Naive thymus-derived CD4-positive, alpha-beta T cell (primary cell): Measurements from ENCODE around the gene RAET1G. TPM values are rescaled to one million over a fixed set of nuclear protein-coding genes. Genes with fewer than 3 reads are reported as not detected.

ENCODE experiments used
- ATAC-seq: fragments of 150-1000 bp; cut with Tn5 transposase; 2 replicates; pipeline ENCODE4 v1.10.0; 2021; ENCODE audit warnings: mild to moderate bottlenecking, moderate library complexity
- CTCF ChIA-PET: fragments of 350-600 bp; sonication (Branson Sonifier 250); formaldehyde crosslinking; loops from one replicate; lab custom pipeline; 2021; ENCODE audit warnings: antibody characterized with exemption; lab: Charles Lee
- POLR2A ChIA-PET: fragments of 350-600 bp; sonication (Branson Sonifier 250); formaldehyde crosslinking; loops from one replicate; lab custom pipeline; 2021; ENCODE audit warnings: antibody characterized with exemption, inconsistent platforms; lab: Charles Lee
- DNase-seq, 9 donors: peaks; one replicate each; pipeline versions ENCODE4 v3.0.0 to v3.0.0-alpha.2; 2020 to 2022; ENCODE audit warnings: mixed read lengths in 1 of 9
- H3K27ac ChIP-seq: one replicate; pipeline ENCODE4 v1.7.0; 2013; ENCODE audit warnings: mild to moderate bottlenecking, low read depth, low read length, moderate library complexity
- H3K27me3 ChIP-seq, 2 donors: one replicate each; pipeline ENCODE4 v1.7.0; 2013; ENCODE audit warnings: low read length in 2 of 2, mild to moderate bottlenecking in 2 of 2, moderate library complexity in 2 of 2; ENCODE audit not compliant: control insufficient read depth in 2 of 2, insufficient read depth in 2 of 2
- H3K36me3 ChIP-seq, 3 experiments: 1 replicate in 2 of 3; 2 replicates in 1 of 3; pipeline ENCODE4 v1.7.0; 2013; ENCODE audit warnings: low read length in 3 of 3, mild to moderate bottlenecking in 3 of 3, moderate library complexity in 1 of 3; ENCODE audit not compliant: insufficient read depth in 3 of 3, control insufficient read depth in 2 of 3
- H3K4me1 ChIP-seq, 2 donors: one replicate each; pipeline ENCODE4 v1.7.0; 2013; ENCODE audit warnings: low read length in 2 of 2, mild to moderate bottlenecking in 2 of 2, moderate library complexity in 1 of 2; ENCODE audit not compliant: control insufficient read depth in 2 of 2, insufficient read depth in 2 of 2
- H3K4me3 ChIP-seq: 2 replicates; pipeline ENCODE4 v1.7.0; 2013; ENCODE audit warnings: mild to moderate bottlenecking, low read length
- H3K9me3 ChIP-seq, 3 experiments: 1 replicate in 2 of 3; 2 replicates in 1 of 3; pipeline ENCODE4 v1.7.0; 2013; ENCODE audit warnings: low read length in 3 of 3; ENCODE audit not compliant: control insufficient read depth in 2 of 3
- H3K27ac Mint-ChIP-seq, 9 donors: one replicate each; pipeline ENCODE4 v1.8.0; 2020 to 2022; ENCODE audit warnings: mixed read lengths in 9 of 9, mild to moderate bottlenecking in 8 of 9, moderate library complexity in 5 of 9, inconsistent platforms in 2 of 9
- H3K27me3 Mint-ChIP-seq, 5 donors: one replicate each; pipeline ENCODE4 v1.8.0; 2021 to 2022; ENCODE audit warnings: mixed read lengths in 5 of 5, mild to moderate bottlenecking in 1 of 5
- H3K36me3 Mint-ChIP-seq, 5 donors: one replicate each; pipeline ENCODE4 v1.8.0; 2020 to 2022; ENCODE audit warnings: mixed read lengths in 5 of 5, mild to moderate bottlenecking in 3 of 5, inconsistent platforms in 1 of 5
- H3K4me1 Mint-ChIP-seq, 7 donors: one replicate each; pipeline ENCODE4 v1.8.0; 2020 to 2022; ENCODE audit warnings: mixed read lengths in 7 of 7, mild to moderate bottlenecking in 3 of 7, inconsistent platforms in 1 of 7
- H3K4me3 Mint-ChIP-seq, 10 donors: one replicate each; pipeline ENCODE4 v1.8.0; 2020 to 2022; ENCODE audit warnings: mild to moderate bottlenecking in 10 of 10, mixed read lengths in 10 of 10, moderate library complexity in 6 of 10, inconsistent platforms in 2 of 10
- H3K9me3 Mint-ChIP-seq, 11 donors: one replicate each; pipeline ENCODE4 v1.8.0; 2020 to 2022; ENCODE audit warnings: mixed read lengths in 11 of 11, mild to moderate bottlenecking in 4 of 11, inconsistent platforms in 1 of 11, moderate library complexity in 1 of 11
- intact Hi-C, 2 donors: fragments of 100-400 bp; cut with micrococcal nuclease; formaldehyde crosslinking; loops; one replicate each; pipeline ENCODE4 v1.15.1; 2023
- polyA plus RNA-seq, 2 donors: library from polyadenylated mRNA; unstranded; fragments of 300-500 nt; fragmentation: Illumina TruSeq; gene quantifications; one replicate each; pipeline ENCODE4 v1.2.3, GENCODE V29; 2021
- total RNA-seq, 6 experiments: library from RNA in 5 of 6; stranded (reverse) in 5 of 6; gene quantifications; 1 replicate in 5 of 6; 2 replicates in 1 of 6; pipeline ENCODE4 v1.2.3 and lab custom pipeline; 2021 to 2026

The RAET1G gene
- total and polyA plus RNA-seq, 7 experiments from 2014 or later = not detected

DNA sequence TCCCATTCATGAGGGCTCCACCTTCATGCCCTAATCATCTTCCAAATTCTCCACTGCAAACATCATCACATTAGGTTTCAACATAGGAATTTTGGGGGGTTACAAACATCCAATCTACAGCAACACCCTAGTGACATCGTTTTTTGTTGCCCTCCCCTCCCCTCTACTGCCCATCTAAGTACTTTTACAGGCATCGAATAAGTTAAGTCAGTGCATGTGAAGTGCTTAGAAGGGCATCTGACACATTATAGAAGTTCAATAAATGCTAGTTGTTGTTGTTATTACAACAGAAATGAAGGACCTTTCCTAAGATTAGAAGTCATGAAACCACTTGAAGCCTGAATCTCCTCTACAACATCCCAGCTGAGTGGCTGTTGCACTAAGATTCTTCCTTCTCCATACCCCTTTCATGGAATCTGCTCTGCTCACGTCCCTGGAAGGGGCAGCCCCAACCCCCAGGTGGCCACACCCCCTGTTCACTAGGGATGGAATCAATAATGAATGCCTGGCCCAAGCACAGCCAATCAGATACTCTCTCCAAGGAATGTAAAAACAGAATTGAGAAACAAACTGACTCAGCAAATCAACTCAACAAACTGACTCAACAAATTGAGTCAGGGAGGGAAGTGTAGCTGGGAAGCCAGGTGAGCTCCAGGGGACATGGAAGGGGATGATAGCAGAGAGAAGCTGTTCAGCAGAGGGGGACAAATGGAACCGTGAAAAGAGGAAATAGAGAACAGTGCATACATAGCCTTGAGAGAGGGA is 54.9 kb downstream of the RAET1G start:
- H3K36me3 ChIP-seq = no peaks in the 10 kb centered on the region
- ChIA-PET POLR2A (no interaction called here), CTCF (interaction anchor here (2.5 kb wide), 1 partner anchor 36 kb away, joined by 8 read pairs; no protein-coding TSS in a partner anchor)
- intact Hi-C loops = loop anchor here in 1 of 2 donors (10.0 kb wide), 2 partner anchors 223 to 843 kb away; partner anchors contain the start of gene KATNA1
- H3K4me1 ChIP-seq = peaks cover 1 to 6% of the 10 kb centered on the region in 2 donors
- H3K9me3 ChIP-seq = no peaks in the 10 kb centered on the region
- no peaks in the 10 kb centered on the region for H3K27me3 ChIP-seq
- no peak overlapping the region for H3K27ac ChIP-seq
- DNase-seq = no peak
- H3K27me3 Mint-ChIP-seq = peaks cover 0 to 42% (median 15%) of the 10 kb centered on the region in 5 donors
- H3K4me3 Mint-ChIP-seq = no peak overlapping the region
- H3K27ac Mint-ChIP-seq = no peak overlapping the region
- ATAC-seq = no peak
- H3K36me3 Mint-ChIP-seq = no peaks in the 10 kb centered on the region
- no peak overlapping the region for H3K4me3 ChIP-seq
- peaks cover 0 to 9% (median 2%) of the 10 kb centered on the region in 7 donors for H3K4me1 Mint-ChIP-seq
- H3K9me3 Mint-ChIP-seq = peaks cover 0 to 4% (median 0%) of the 10 kb centered on the region in 11 donors

Other genes with a start within 250 kb of the RAET1G start
- gene LATS1, start 205.0 kb downstream of the RAET1G start, total RNA-seq = 10 to 100 TPM; 33.3 to 49.5 (median 44.6) TPM
- 10 to 100 TPM; 14.2 to 17.7 TPM for gene LATS1, start 205.0 kb downstream of the RAET1G start, polyA plus RNA-seq
- gene NUP43, start 176.6 kb downstream of the RAET1G start, total RNA-seq = 10 to 100 TPM; 14.0 to 70.7 (median 60.2) TPM
- 1 to 10 TPM; 5.1 to 6.6 TPM for gene NUP43, start 176.6 kb downstream of the RAET1G start, polyA plus RNA-seq
- 10 to 100 TPM; 26.6 to 84.9 (median 47.1) TPM for gene PCMT1, start 173.4 kb downstream of the RAET1G start, total RNA-seq
- 100 to 1,000 TPM; 132 to 135 TPM for gene PCMT1, start 173.4 kb downstream of the RAET1G start, polyA plus RNA-seq
- gene LRP11, start 58.8 kb downstream of the RAET1G start, total RNA-seq = 1 to 10 TPM in 4 of 5 experiments, under 1 TPM in 1; 0.88 to 3.7 (median 2.8) TPM
- gene LRP11, start 58.8 kb downstream of the RAET1G start, polyA plus RNA-seq = 1 to 10 TPM in 1 of 2 donors, under 1 TPM in 1; 0.76 to 1.5 TPM
- gene RAET1E, start 25.0 kb downstream of the RAET1G start, total RNA-seq = not detected
- not detected for gene RAET1E, start 25.0 kb downstream of the RAET1G start, polyA plus RNA-seq
- gene ULBP2, start 18.9 kb upstream of the RAET1G start, total RNA-seq = 1 to 10 TPM in 1 of 5 experiments, under 1 TPM in 3, not detected in 1; 0.27 to 1.0 (median 0.65) TPM
- under 1 TPM in 1 of 2 donors, not detected in 1; 0.56 TPM for gene ULBP2, start 18.9 kb upstream of the RAET1G start, polyA plus RNA-seq
- gene ULBP1, start 40.8 kb upstream of the RAET1G start, total RNA-seq = 1 to 10 TPM in 1 of 5 experiments, not detected in 4; 1.4 TPM
- not detected for gene ULBP1, start 40.8 kb upstream of the RAET1G start, polyA plus RNA-seq
- not detected for gene RAET1L, start 102.4 kb upstream of the RAET1G start, total RNA-seq
- gene RAET1L, start 102.4 kb upstream of the RAET1G start, polyA plus RNA-seq = not detected
- 1 to 10 TPM in 1 of 5 experiments, under 1 TPM in 1, not detected in 3; 0.42 to 1.5 TPM for gene ULBP3, start 146.0 kb upstream of the RAET1G start, total RNA-seq
- gene ULBP3, start 146.0 kb upstream of the RAET1G start, polyA plus RNA-seq = under 1 TPM; 0.27 to 0.36 TPM
- not detected for gene PPP1R14C, start 219.9 kb upstream of the RAET1G start, total RNA-seq
- gene PPP1R14C, start 219.9 kb upstream of the RAET1G start, polyA plus RNA-seq = not detected